Epithelial cell of proximal tubule (primary cell): ENCODE results near the gene SPATA31D3. TPM values are rescaled to one million over a fixed set of nuclear protein-coding genes. Genes with fewer than 3 reads are reported as not detected.

Experiments
- DNase-seq: peaks from one replicate; pipeline ENCODE4 v3.0.0-alpha.2; 2011; ENCODE audit warnings: low read depth
- H3K4me3 ChIP-seq: 2 replicates; pipeline ENCODE4 v1.5.1; 2011; ENCODE audit warnings: low read depth, mild to moderate bottlenecking, low read length
- CTCF ChIP-seq: conservative IDR thresholded peaks from 2 replicates; pipeline ENCODE4 v1.5.1; 2012; ENCODE audit warnings: low read depth, mild to moderate bottlenecking, low read length
- total RNA-seq: library from RNA; depleted of rRNA; stranded (reverse); fragments of >200 nt; gene quantifications from 2 replicates; pipeline ENCODE4 v1.2.3, GENCODE V29; 2015

Gene SPATA31D3
- total RNA-seq, 1 donor from 2014 or later = not detected

- H3K4me3 ChIP-seq = no peak overlapping the region
- TF ChIP-seq CTCF = no peak
- no peak for DNase-seq
Measured at GRCh38 chr9:81964218-81965171, 21.2 kb downstream of the SPATA31D3 start.

GRCh38 chr9:81968026-81968425 is 24.7 kb downstream of the SPATA31D3 start:
- no peak overlapping the region for H3K4me3 ChIP-seq
- no peak for TF ChIP-seq CTCF
- no peak for DNase-seq

DNA sequence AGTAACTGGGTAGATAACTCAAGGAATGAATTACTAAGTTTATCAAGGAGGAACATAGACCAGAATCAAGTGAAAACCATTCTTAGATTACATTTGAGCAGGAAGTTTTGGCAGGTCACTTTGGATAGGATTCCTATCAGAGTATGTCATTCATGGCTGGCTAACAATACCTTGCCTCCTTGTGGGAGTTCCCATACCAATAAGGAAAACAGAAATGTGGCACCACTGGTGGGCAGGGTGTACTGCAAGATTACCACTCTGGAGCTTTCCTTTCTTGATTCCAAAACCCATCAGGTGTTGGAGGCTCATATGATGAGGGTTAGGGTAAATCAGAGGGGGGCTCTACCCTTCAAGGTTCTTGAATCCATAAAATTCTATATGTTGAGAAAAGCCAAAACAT is 26.7 kb downstream of the SPATA31D3 start:
- no peak overlapping the region for H3K4me3 ChIP-seq
- TF ChIP-seq CTCF = no peak
- DNase-seq = no peak

- no peak for DNase-seq
- TF ChIP-seq CTCF = no peak
- no peak overlapping the region for H3K4me3 ChIP-seq
Measured at GRCh38 chr9:81971727-81972126, 28.4 kb downstream of the SPATA31D3 start.

DNA sequence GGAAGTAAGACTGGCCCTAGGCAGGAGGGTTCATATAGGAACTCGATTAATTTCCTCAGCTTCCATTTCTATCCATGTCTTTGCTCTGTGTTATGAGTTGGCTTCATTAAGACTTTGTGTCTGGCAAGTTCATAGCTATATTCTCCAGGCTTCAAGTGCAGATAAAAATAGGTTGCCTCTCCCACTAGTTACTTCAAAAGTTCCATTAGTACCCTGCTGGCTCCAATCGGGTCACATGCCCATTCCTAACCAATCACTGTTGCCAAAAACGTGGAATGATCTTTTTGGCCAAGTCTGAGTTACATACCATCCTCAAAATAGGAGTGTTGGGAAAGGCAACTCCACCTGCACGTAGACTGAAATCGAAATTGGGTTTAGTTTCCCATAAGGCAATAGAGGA is 31.5 kb downstream of the SPATA31D3 start:
- no peak for TF ChIP-seq CTCF
- no peak overlapping the region for H3K4me3 ChIP-seq
- DNase-seq = no peak

DNA sequence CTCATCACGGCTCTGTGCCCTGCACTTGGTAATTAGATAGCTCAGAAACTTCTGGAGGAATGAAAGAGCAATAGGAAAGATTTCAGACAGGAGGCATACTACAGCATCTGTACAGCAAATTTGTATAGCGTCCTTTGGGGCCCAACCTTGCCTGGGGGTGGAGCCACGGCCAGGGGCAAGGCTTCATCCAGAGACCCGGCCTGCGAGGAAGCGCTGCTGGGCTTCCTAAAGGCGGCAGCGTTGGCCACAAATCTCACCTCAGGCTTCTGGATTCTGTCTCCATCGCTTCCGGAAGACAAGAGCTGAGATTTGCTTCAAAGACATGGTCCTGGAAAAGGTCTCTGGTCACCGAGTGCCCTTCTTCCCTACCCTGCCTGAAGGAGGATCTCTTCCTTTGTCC is 33.1 kb downstream of the SPATA31D3 start:
- no peak overlapping the region for H3K4me3 ChIP-seq
- DNase-seq = no peak
- TF ChIP-seq CTCF = no peak

DNA sequence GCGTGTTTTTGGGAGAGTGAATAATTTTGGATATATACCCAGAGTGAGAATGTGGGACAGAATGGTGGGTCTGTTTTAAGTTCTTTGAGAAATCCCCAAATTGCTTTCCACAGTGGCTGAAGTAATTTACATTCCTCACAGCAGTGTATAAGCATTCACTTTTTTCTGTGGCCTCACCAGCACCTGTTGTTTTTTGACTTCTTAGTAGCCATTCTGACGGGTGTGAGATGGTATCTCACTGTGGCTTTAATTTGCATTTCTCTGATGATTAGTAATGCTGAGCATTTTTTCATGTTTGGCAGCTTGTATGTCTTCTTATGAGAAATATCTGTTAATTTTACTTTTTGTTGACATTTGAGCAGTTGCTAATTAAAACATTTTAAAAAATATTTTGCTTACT is 35.9 kb downstream of the SPATA31D3 start:
- TF ChIP-seq CTCF = no peak
- DNase-seq = no peak
- H3K4me3 ChIP-seq = no peak overlapping the region
